OCI-LY1 (cell line): ENCODE results near the gene PLEK.
A peak's percentile ranks its signal among the peaks of the same experiment; 100 is the strongest.

ENCODE experiments used
- H2AFZ ChIP-seq: fragments of 200-600 bp; sonication (generic), shearing (Covaris generic); 2 replicates; pipeline ENCODE4 v1.6.0; 2014; ENCODE audit warnings: antibody characterized with exemption, mild to moderate bottlenecking, low read length
- H3F3A ChIP-seq: fragments of 200-600 bp; sonication (generic), shearing (Covaris generic); 2 replicates; pipeline ENCODE4 v1.6.0; 2014; ENCODE audit warnings: mild to moderate bottlenecking, antibody characterized with exemption, low read length, moderate library complexity; ENCODE audit not compliant: insufficient read depth
- H3K27ac ChIP-seq: fragments of 200-600 bp; sonication (generic); 2 replicates; pipeline ENCODE4 v1.5.1; 2014; ENCODE audit warnings: low read length, mixed run types, mild to moderate bottlenecking, low read depth; ENCODE audit not compliant: poor library complexity, severe bottlenecking
- H3K27me3 ChIP-seq: fragments of 200-600 bp; sonication (generic); 2 replicates; pipeline ENCODE4 v1.6.0; 2014; ENCODE audit warnings: antibody characterized with exemption, mild to moderate bottlenecking, low read length, moderate library complexity; ENCODE audit not compliant: insufficient read depth
- H3K36me3 ChIP-seq: fragments of 200-600 bp; sonication (generic); 2 replicates; pipeline ENCODE4 v1.6.1; 2014; ENCODE audit warnings: mild to moderate bottlenecking, antibody characterized with exemption, low read length, moderate library complexity, mixed read lengths; ENCODE audit not compliant: insufficient read depth
- H3K4me1 ChIP-seq: fragments of 200-600 bp; sonication (generic); 2 replicates; pipeline ENCODE4 v1.5.1; 2014; ENCODE audit warnings: mild to moderate bottlenecking, low read length, moderate library complexity; ENCODE audit not compliant: insufficient read depth, severe bottlenecking
- H3K4me2 ChIP-seq: fragments of 200-600 bp; sonication (generic), shearing (Covaris generic); 2 replicates; pipeline ENCODE4 v1.6.1; 2014; ENCODE audit warnings: low read length
- H3K4me3 ChIP-seq: fragments of 200-600 bp; sonication (generic); 2 replicates; pipeline ENCODE4 v1.5.1; 2014; ENCODE audit warnings: low read length, low read depth, mild to moderate bottlenecking, mixed read lengths; ENCODE audit not compliant: poor library complexity, severe bottlenecking
- H3K79me2 ChIP-seq: fragments of 200-600 bp; shearing (Covaris generic); 2 replicates; pipeline ENCODE4 v1.6.1; 2016; ENCODE audit warnings: mixed run types, low read length, mixed read lengths; ENCODE audit not compliant: insufficient read depth
- H3K9ac ChIP-seq: fragments of 200-600 bp; sonication (generic), shearing (Covaris generic); 2 replicates; pipeline ENCODE4 v1.6.1; 2014; ENCODE audit warnings: mild to moderate bottlenecking, low read length, mixed read lengths
- H3K9me2 ChIP-seq: fragments of 200-600 bp; sonication (generic), shearing (Covaris generic); 2 replicates; pipeline ENCODE4 v1.6.1; 2014; ENCODE audit warnings: low read depth, mild to moderate bottlenecking, low read length, mixed read lengths
- H3K9me3 ChIP-seq: fragments of 200-600 bp; shearing (Covaris generic); 2 replicates; pipeline ENCODE4 v1.6.1; 2014; ENCODE audit warnings: low read length, mixed read lengths
- H4K20me1 ChIP-seq: fragments of 200-600 bp; sonication (generic), shearing (Covaris generic); 2 replicates; pipeline ENCODE4 v1.6.0; 2016; ENCODE audit warnings: mild to moderate bottlenecking, low read length; ENCODE audit not compliant: insufficient read depth
- EZH2 ChIP-seq: fragments of 200-600 bp; sonication (generic), shearing (Covaris generic); IDR thresholded peaks from 2 replicates; pipeline ENCODE4 v1.8.0; 2017; ENCODE audit warnings: borderline replicate concordance, mixed run types, mild to moderate bottlenecking, antibody characterized with exemption, low read length, moderate library complexity, mixed read lengths
- TF ChIP-seq, protein P1 (sequence below): fragments of 200-600 bp; sonication (generic), shearing (Covaris generic); IDR thresholded peaks from 2 replicates; pipeline ENCODE4 v1.5.1; 2017; ENCODE audit warnings: mild to moderate bottlenecking, antibody characterized with exemption, low read length, moderate library complexity, mixed read lengths

Gene PLEK

DNA sequence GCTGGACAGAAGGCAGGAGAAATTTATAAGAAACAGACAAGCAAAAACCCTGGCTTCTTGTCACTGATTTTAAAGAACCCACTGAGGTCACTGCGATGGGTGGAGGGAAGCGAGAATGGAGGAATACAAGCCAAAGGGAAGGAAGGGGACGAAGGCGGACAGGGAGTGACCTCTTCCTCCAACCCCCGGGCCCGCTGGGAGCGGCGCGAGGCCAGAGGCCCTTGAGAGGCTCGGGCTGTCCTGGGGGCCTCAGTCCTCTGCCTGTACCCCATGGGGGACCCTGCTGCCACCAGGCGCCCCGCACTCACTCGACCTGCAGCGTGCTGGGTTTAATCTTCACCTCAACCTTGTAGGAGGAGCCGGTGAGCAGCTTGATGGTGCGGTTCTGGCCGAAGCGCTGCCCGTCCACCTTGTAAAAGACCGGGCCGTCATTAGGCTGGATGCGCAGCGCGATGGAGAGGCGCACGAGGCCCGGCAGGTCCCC is 46.1 kb upstream of the PLEK start:
- Histone ChIP-seq H2AFZ (no peak overlapping the region), H3K27me3 (peaks cover 8% of the 10 kb centered on the region; the same call in 1 of the 2 replicates)

DNA sequence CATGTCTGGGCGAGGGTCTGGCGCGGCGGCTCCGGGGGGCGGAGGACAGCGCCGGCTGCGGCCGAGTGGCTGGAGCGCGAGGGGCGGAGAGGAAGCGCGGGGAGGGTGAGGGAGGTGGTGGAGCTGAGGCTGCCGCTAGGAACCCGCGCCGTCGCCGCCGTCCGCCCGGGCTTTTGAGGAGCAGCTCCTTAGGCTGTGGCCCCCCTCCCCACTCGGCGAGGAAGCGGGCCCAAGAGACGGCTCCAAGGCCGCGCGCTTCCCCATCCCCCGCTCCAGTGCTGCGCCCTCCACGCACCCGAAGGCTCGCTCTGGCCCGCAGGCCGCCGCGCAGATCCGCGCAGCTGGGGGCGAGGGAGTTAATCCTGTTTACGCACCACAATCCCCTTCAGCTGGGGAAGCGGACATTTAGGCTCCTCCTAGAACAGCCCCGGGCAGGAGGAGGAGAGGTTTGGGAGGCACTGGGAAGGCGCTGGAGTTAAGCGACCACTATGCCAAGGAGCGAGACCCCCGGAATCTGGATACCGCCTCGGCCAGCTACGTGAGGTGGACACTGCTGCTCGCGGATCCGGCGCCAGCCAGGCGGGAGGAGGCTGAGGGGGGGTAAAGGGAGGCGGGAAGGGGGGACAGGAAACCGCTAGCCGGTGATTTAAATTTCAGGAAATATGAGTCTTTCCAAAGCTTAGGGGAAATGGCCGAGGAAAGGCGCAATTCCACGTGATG is 45.5 kb upstream of the PLEK start, which contains the start of gene CNRIP1:
CNRIP1 (minus strand) TSS at position 552 of the 720 bp plus-strand sequence; CDS start at position 3, 549 bp downstream.
- Histone ChIP-seq H2AFZ (no peak within 1 kb of the TSS), H3K79me2 (no peaks in the 10 kb centered on the region), H3K9ac (no peak within 1 kb of the TSS), H3F3A (no peaks in the 10 kb centered on the region), H4K20me1 (no peaks in the 10 kb centered on the region), H3K9me2 (no peaks in the 10 kb centered on the region), H3K36me3 (no peaks in the 10 kb centered on the region), H3K27ac (no peak within 1 kb of the TSS), H3K27me3 (peaks cover 8% of the 10 kb centered on the region; the same call in 1 of the 2 replicates), H3K4me2 (peak within 1 kb of the TSS; percentile 71), H3K4me3 (peak within 1 kb of the TSS; percentile 56), H3K4me1 (peaks cover 14% of the 10 kb centered on the region), H3K9me3 (no peaks in the 10 kb centered on the region)
- TF ChIP-seq, protein P1, sequence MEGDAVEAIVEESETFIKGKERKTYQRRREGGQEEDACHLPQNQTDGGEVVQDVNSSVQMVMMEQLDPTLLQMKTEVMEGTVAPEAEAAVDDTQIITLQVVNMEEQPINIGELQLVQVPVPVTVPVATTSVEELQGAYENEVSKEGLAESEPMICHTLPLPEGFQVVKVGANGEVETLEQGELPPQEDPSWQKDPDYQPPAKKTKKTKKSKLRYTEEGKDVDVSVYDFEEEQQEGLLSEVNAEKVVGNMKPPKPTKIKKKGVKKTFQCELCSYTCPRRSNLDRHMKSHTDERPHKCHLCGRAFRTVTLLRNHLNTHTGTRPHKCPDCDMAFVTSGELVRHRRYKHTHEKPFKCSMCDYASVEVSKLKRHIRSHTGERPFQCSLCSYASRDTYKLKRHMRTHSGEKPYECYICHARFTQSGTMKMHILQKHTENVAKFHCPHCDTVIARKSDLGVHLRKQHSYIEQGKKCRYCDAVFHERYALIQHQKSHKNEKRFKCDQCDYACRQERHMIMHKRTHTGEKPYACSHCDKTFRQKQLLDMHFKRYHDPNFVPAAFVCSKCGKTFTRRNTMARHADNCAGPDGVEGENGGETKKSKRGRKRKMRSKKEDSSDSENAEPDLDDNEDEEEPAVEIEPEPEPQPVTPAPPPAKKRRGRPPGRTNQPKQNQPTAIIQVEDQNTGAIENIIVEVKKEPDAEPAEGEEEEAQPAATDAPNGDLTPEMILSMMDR: no peak
- no peak for TF ChIP-seq EZH2

More for the DNA sequence above, 46.1 kb upstream of the PLEK start:
- Histone ChIP-seq H4K20me1 (no peaks in the 10 kb centered on the region), H3K9me3 (no peaks in the 10 kb centered on the region), H3K79me2 (no peaks in the 10 kb centered on the region), H3K27ac (no peak overlapping the region), H3K4me1 (peaks cover 14% of the 10 kb centered on the region), H3K4me2 (peak overlapping the region; percentile 71), H3K9ac (no peak overlapping the region), H3K4me3 (peak overlapping the region; percentile 56), H3K36me3 (no peaks in the 10 kb centered on the region), H3K9me2 (no peaks in the 10 kb centered on the region), H3F3A (no peaks in the 10 kb centered on the region)
- no peak for TF ChIP-seq EZH2
- TF ChIP-seq, protein P1: no peak

DNA sequence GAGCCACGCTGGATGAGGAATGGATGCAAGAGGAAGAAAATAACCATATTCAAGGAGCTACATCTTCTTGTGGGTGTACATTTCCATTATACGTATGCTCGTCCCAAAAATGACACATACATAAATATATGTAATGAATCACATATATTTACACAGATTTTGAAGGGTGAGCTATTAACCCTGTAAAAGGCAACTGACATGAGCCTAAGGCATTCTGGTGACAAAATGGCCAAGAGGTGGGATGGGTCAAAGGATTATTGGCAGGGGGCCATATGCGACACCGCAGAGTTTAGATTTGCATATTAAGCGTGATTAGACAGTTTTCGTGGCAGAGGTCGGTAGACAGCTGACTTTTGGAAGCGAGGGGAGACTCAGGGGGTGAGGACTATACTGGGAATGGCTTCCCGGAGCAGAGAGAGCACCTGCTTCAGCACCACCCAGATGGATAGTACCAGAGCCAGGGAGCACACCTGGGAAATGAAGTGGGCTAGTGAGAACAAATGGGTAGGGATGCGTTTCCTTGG is 44.9 kb upstream of the PLEK start:
- Histone ChIP-seq H3K4me3 (peak overlapping the region; percentile 56), H3K9me2 (no peaks in the 10 kb centered on the region), H3F3A (no peaks in the 10 kb centered on the region), H3K9ac (no peak overlapping the region), H3K4me2 (peak overlapping the region; percentile 71), H3K4me1 (peaks cover 14% of the 10 kb centered on the region), H3K27ac (no peak overlapping the region), H3K9me3 (no peaks in the 10 kb centered on the region), H3K36me3 (no peaks in the 10 kb centered on the region), H2AFZ (no peak overlapping the region), H3K79me2 (no peaks in the 10 kb centered on the region), H4K20me1 (no peaks in the 10 kb centered on the region), H3K27me3 (peaks cover 8% of the 10 kb centered on the region; the same call in 1 of the 2 replicates)
- no peak for TF ChIP-seq EZH2
- TF ChIP-seq, protein P1: no peak
